GM18508 (cell line): ENCODE results near the gene TBCC.
"Not testable (repeated sequence)": the region's sequence is repeated elsewhere in the genome, so short reads cannot be mapped to it uniquely, and the experiment has no call there.

Experiments used
- ATAC-seq: cut with Tn5 transposase; IDR thresholded peaks from one replicate; pipeline ENCODE4 v1.9.1; 2021; ENCODE audit warnings: moderate number of reproducible peaks; ENCODE audit not compliant: insufficient read depth, unreplicated experiment

The TBCC gene

GRCh38 chr6:42742116-42742894 is 3.6 kb downstream of the TBCC start:
- ATAC-seq: no peak

- ATAC-seq: no peak
Observed at GRCh38 chr6:42740725-42741124, 5.2 kb downstream of the TBCC start.

- no peak for ATAC-seq
Observed at GRCh38 chr6:42735976-42736375, 9.9 kb downstream of the TBCC start.

GRCh38 chr6:42733867-42734481 is 11.9 kb downstream of the TBCC start:
- not testable (repeated sequence) for ATAC-seq

GRCh38 chr6:42729731-42730130 is 16.2 kb downstream of the TBCC start:
- no peak for ATAC-seq

- ATAC-seq: no peak
Observed at GRCh38 chr6:42727627-42728026, 18.3 kb downstream of the TBCC start.

GRCh38 chr6:42727087-42727611 is 18.8 kb downstream of the TBCC start:
- no peak for ATAC-seq

- ATAC-seq: no peak
Observed at GRCh38 chr6:42726485-42727086, 19.3 kb downstream of the TBCC start.

- ATAC-seq: no peak
Observed at GRCh38 chr6:42726026-42726425, 19.9 kb downstream of the TBCC start.

- ATAC-seq: no peak
Observed at GRCh38 chr6:42724825-42725224, 21.1 kb downstream of the TBCC start.

- ATAC-seq: no peak
Observed at GRCh38 chr6:42722497-42722896, 23.4 kb downstream of the TBCC start, which contains the start of gene PRPH2. Gene PRPH2, minus strand, starts transcription at chr6:42722597. Its CDS starts 263 bp downstream, at chr6:42722334.

GRCh38 chr6:42720739-42721138 is 25.2 kb downstream of the TBCC start:
- ATAC-seq: no peak

- ATAC-seq: no peak
Observed at GRCh38 chr6:42715871-42716270, 30.0 kb downstream of the TBCC start.

GRCh38 chr6:42714098-42714761 is 31.7 kb downstream of the TBCC start:
- no peak for ATAC-seq

GRCh38 chr6:42711930-42712329 is 34.0 kb downstream of the TBCC start:
- ATAC-seq: no peak

- ATAC-seq: no peak
Observed at GRCh38 chr6:42710316-42710715, 35.6 kb downstream of the TBCC start.

- no peak for ATAC-seq
Observed at GRCh38 chr6:42709871-42710270, 36.0 kb downstream of the TBCC start.

- ATAC-seq: no peak
Observed at GRCh38 chr6:42708096-42708495, 37.8 kb downstream of the TBCC start.

- no peak for ATAC-seq
Observed at GRCh38 chr6:42707595-42707994, 38.3 kb downstream of the TBCC start.

GRCh38 chr6:42704937-42705374 is 40.9 kb downstream of the TBCC start:
- ATAC-seq: no peak
